Ovary (tissue), 9 donors: Measurements from ENCODE around the gene TAOK2. TPM values are rescaled to one million over a fixed set of nuclear protein-coding genes. Genes with fewer than 3 reads are reported as not detected.

Source experiments
- DNase-seq, 5 donors: peaks; one replicate each; pipeline ENCODE4 v3.0.0-alpha.2; 2019 to 2020
- H3K27ac ChIP-seq, 2 donors: fragments of 200-600 bp; one replicate each; pipeline versions ENCODE4 v1.5.1 to v1.8.0; 2019 to 2022
- H3K27me3 ChIP-seq: fragments of 200-600 bp; one replicate; pipeline ENCODE4 v1.8.0; 2022
- H3K36me3 ChIP-seq: fragments of 200-600 bp; sonication (generic); one replicate; pipeline ENCODE4 v1.5.1; 2019
- H3K4me1 ChIP-seq: one replicate; pipeline ENCODE4 v1.8.1; 2013; ENCODE audit warnings: mild to moderate bottlenecking, moderate library complexity; ENCODE audit not compliant: insufficient read depth
- H3K4me3 ChIP-seq: fragments of 200-600 bp; sonication (generic); one replicate; pipeline ENCODE4 v1.5.1; 2017
- H3K9me3 ChIP-seq, 2 donors: fragments of 200-600 bp in 1 of 2; sonication (generic) in 1 of 2; one replicate each; pipeline versions ENCODE4 v1.5.1 to v1.8.1; 2013 to 2019; ENCODE audit warnings: mild to moderate bottlenecking in 1 of 2, moderate library complexity in 1 of 2
- EP300 ChIP-seq: sonication (generic); formaldehyde crosslinking; IDR thresholded peaks from one replicate; pipeline ENCODE4 v1.6.1; 2017; ENCODE audit warnings: antibody characterized with exemption
- POLR2A ChIP-seq: fragments of 450-650 bp; IDR thresholded peaks from one replicate; pipeline ENCODE4 v1.6.1; 2017; ENCODE audit warnings: antibody characterized with exemption, mild to moderate bottlenecking, moderate library complexity
- WGBS, 3 donors: extraction: QIAGEN DNeasy Blood & Tissue Kit in 1 of 3; methylation state at CpG; one replicate each; pipeline versions ENCODE4 v1.1.5 to v1.1.7; 2013 to 2017; 5-methylcytosine and 5-hydroxymethylcytosine counted together
- intact Hi-C, 4 donors: fragments of 100-400 bp; cut with DNase I; formaldehyde crosslinking; loops; one replicate each; pipeline versions ENCODE4 v1.11.0 to v1.15.1; 2022 to 2023
- polyA plus RNA-seq, 2 donors: library from polyadenylated mRNA; stranded (reverse); fragments of 200-250 nt in 1 of 2; fragments of 350-450 nt in 1 of 2; fragmentation: Illumina TruSeq in 1 of 2; extraction: RNeasy Lipid Tissue Mini Kit (QIAGEN cat#74804) in 1 of 2; gene quantifications; one replicate each; pipeline ENCODE4 v1.2.3, GENCODE V29; 2013 to 2014
- total RNA-seq, 7 donors: library from RNA; depleted of rRNA in 2 of 7; stranded (reverse); fragments of >200 nt in 2 of 7; fragmentation: NEBNext Ultra II Directional in 3 of 7; extraction: Animal tissue kit (Norgen Biotek cat#: 25700) in 3 of 7; gene quantifications; one replicate each; pipeline versions ENCODE4 v1.1.0 to v1.2.4, GENCODE V29; 2016 to 2023
- TF ChIP-seq, protein P1 (sequence below), 3 donors: fragments of 450-650 bp in 2 of 3; fragments of 200-600 bp in 1 of 3; IDR thresholded peaks; one replicate each; pipeline versions ENCODE4 v1.5.1 to v1.8.0; 2016 to 2022; ENCODE audit warnings: antibody characterized with exemption in 3 of 3, mild to moderate bottlenecking in 1 of 3
- donor health status: DM: no; HTN: no; CAD: no; lungs with moderate emphysema.
- donor health status: DM: no; HTN: no; CAD: no.
- donor health status: Bipolar disorder and iron deficiency.
- donor health status: DM: yes; HTN: yes; CAD: no.
- donor health status: DM: no; HTN: no; CAD: no.
- donor health status: DM: yes; HTN: yes; CAD: no.

TAOK2 gene
- total and polyA plus RNA-seq, 9 donors, result 19.4 to 54.0 (median 39.1) TPM

DNA sequence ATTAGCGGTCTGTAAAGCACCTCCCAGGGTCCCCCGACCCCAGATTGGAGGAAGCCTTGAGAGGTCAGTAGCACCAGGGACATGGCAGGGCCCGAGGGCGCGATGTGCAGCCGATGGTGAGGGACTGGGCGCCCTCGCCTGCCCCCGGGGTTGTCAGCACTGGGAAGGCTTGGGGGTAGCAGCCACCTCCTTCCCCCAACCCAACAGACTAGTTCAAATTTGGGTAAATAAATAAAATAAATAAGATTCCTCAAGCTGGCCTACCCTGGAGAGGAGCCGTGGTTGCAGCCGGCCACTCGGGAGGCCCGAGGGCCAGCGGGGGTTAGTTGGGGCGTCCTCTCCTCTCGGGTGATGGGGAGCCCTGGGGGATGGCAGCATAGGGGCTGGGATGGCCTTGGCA is 50.8 kb downstream of the TAOK2 start:
- TF ChIP-seq POLR2A (no peak), EP300 (no peak)
- TF ChIP-seq, protein P1, sequence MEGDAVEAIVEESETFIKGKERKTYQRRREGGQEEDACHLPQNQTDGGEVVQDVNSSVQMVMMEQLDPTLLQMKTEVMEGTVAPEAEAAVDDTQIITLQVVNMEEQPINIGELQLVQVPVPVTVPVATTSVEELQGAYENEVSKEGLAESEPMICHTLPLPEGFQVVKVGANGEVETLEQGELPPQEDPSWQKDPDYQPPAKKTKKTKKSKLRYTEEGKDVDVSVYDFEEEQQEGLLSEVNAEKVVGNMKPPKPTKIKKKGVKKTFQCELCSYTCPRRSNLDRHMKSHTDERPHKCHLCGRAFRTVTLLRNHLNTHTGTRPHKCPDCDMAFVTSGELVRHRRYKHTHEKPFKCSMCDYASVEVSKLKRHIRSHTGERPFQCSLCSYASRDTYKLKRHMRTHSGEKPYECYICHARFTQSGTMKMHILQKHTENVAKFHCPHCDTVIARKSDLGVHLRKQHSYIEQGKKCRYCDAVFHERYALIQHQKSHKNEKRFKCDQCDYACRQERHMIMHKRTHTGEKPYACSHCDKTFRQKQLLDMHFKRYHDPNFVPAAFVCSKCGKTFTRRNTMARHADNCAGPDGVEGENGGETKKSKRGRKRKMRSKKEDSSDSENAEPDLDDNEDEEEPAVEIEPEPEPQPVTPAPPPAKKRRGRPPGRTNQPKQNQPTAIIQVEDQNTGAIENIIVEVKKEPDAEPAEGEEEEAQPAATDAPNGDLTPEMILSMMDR (IDR thresholded peaks at IDR 0.05), result no peak
- DNase-seq, result no peak
- Histone ChIP-seq H3K4me3 (no peak overlapping the region), H3K27ac (no peak overlapping the region), H3K27me3 (no peaks in the 10 kb centered on the region), H3K9me3 (no peaks in the 10 kb centered on the region), H3K36me3 (no peaks in the 10 kb centered on the region), H3K4me1 (no peaks in the 10 kb centered on the region)
- intact Hi-C loops, result loop anchor here in 3 of 4 donors (10.0 kb wide), 2 partner anchors 300 to 330 kb away; no protein-coding TSS in a partner anchor
- 66 to 73% (median 67%) methylated on average over 16 of the region's 16 CpGs for WGBS, 3 donors

DNA sequence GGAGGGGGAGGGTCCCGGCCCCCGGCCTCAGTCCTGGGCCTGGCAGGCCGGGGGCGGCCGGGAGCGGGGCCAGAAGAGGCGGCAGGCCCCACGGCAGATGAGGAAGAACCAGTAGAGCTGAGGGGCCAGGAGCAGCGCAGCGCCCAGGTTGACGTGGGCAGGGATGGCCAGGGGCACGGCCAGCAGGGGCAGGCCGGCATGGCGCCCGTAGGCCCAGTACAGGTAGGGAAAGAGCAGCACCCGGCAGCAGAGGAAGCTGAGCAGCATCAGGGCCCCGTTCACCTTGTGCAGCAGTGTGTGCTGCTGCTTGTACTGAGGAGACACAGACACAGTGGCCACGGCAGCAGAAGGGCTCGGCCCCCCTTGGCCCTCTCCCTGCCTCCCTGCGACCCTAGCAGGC is 51.5 kb downstream of the TAOK2 start:
- intact Hi-C loops, result loop anchor here in 3 of 4 donors (10.0 kb wide), 2 partner anchors 300 to 330 kb away; no protein-coding TSS in a partner anchor
- no peak overlapping the region for H3K27ac ChIP-seq
- no peaks in the 10 kb centered on the region for H3K27me3 ChIP-seq
- no peak overlapping the region for H3K4me3 ChIP-seq
- H3K9me3 ChIP-seq, result no peaks in the 10 kb centered on the region
- TF ChIP-seq EP300 (no peak), POLR2A (no peak)
- TF ChIP-seq, protein P1 (IDR thresholded peaks at IDR 0.05), result no peak
- WGBS, 3 donors, result 52 to 61% (median 61%) methylated on average over 20 of the region's 20 CpGs
- DNase-seq, result peak in 1 of 5 donors; percentile 28
- H3K4me1 ChIP-seq, result no peaks in the 10 kb centered on the region
- H3K36me3 ChIP-seq, result no peaks in the 10 kb centered on the region

DNA sequence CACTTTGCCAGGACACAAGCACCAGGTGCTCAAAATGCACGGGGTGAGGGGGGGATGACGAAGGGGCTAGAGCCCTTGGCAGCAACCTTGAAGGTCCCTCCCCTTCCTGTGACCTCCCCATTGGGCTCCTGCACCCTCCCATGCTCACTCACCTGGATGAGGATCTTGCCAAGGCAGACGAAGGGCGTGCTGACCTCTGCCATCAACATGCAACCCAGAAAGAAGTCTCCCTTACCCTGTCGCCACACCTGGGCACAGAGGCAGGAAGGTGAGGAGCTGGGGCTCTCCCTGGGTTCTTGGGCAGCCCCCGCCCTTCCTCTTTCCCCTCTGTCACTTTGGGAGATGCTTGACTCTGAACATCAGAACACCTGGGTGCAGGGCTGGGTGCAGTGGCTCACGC is 51.9 kb downstream of the TAOK2 start:
- intact Hi-C loops, result loop anchor here in 3 of 4 donors (10.0 kb wide), 2 partner anchors 301 to 331 kb away; no protein-coding TSS in a partner anchor
- H3K27me3 ChIP-seq, result no peaks in the 10 kb centered on the region

DNA sequence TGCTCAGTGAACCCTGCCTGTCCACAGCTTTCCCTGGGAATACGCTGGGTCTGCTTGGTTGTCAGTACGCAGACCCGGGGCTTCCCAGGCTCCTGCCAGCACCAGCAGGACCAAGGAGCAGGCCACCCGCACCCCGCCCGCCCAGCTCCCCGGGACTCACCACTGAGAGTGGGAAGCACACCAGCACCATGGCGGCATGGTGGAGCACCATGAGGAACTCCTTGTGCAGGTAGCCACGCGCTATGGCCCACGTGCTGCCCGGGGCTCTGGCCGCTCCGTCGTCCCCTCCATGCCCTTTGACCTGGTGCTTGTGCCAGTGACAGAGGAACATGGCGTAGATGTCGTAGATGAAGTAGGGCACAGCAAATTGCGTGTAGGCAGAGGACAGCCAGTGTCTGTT is 52.8 kb downstream of the TAOK2 start:
- H3K4me1 ChIP-seq, result no peaks in the 10 kb centered on the region
- no peak for TF ChIP-seq POLR2A
- TF ChIP-seq, protein P1 (IDR thresholded peaks at IDR 0.05), result no peak
- TF ChIP-seq EP300, result no peak
- H3K36me3 ChIP-seq, result no peaks in the 10 kb centered on the region
- no peak for DNase-seq
- no peak overlapping the region for H3K27ac ChIP-seq
- intact Hi-C loops, result loop anchor here in 3 of 4 donors (10.0 kb wide), 2 partner anchors 302 to 332 kb away; no protein-coding TSS in a partner anchor
- 82 to 87% (median 84%) methylated on average over 15 to 18 of the region's 18 CpGs for WGBS, 3 donors
- no peak overlapping the region for H3K4me3 ChIP-seq
- no peaks in the 10 kb centered on the region for H3K9me3 ChIP-seq
- H3K27me3 ChIP-seq, result peaks cover 2% of the 10 kb centered on the region

More for the DNA sequence above, 51.9 kb downstream of the TAOK2 start:
- H3K9me3 ChIP-seq, result no peaks in the 10 kb centered on the region
- no peak overlapping the region for H3K27ac ChIP-seq
- no peaks in the 10 kb centered on the region for H3K36me3 ChIP-seq
- H3K4me3 ChIP-seq, result no peak overlapping the region
- TF ChIP-seq, protein P1 (IDR thresholded peaks at IDR 0.05), result no peak
- TF ChIP-seq EP300 (no peak), POLR2A (no peak)
- no peak for DNase-seq
- WGBS, 3 donors, result 49 to 58% (median 50%) methylated on average over 7 of the region's 7 CpGs
- H3K4me1 ChIP-seq, result no peaks in the 10 kb centered on the region
